ENCODE results near the gene TOGARAM2.

Gene TOGARAM2

GRCh38 chr2:29059624-29060023 lies 78.5 kb downstream of the TOGARAM2 start:
- TF ChIP-seq, protein P1, sequence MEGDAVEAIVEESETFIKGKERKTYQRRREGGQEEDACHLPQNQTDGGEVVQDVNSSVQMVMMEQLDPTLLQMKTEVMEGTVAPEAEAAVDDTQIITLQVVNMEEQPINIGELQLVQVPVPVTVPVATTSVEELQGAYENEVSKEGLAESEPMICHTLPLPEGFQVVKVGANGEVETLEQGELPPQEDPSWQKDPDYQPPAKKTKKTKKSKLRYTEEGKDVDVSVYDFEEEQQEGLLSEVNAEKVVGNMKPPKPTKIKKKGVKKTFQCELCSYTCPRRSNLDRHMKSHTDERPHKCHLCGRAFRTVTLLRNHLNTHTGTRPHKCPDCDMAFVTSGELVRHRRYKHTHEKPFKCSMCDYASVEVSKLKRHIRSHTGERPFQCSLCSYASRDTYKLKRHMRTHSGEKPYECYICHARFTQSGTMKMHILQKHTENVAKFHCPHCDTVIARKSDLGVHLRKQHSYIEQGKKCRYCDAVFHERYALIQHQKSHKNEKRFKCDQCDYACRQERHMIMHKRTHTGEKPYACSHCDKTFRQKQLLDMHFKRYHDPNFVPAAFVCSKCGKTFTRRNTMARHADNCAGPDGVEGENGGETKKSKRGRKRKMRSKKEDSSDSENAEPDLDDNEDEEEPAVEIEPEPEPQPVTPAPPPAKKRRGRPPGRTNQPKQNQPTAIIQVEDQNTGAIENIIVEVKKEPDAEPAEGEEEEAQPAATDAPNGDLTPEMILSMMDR (IDR thresholded peaks at IDR 0.05; ENCODE audit: control extremely low read depth, extremely low read depth, low read depth, missing control alignments): no peak
- no peak for DNase-seq (ENCODE audit: extremely low spot score)
- POLR2A ChIA-PET: no interaction called here
- CTCF ChIA-PET: no interaction called here

DNA sequence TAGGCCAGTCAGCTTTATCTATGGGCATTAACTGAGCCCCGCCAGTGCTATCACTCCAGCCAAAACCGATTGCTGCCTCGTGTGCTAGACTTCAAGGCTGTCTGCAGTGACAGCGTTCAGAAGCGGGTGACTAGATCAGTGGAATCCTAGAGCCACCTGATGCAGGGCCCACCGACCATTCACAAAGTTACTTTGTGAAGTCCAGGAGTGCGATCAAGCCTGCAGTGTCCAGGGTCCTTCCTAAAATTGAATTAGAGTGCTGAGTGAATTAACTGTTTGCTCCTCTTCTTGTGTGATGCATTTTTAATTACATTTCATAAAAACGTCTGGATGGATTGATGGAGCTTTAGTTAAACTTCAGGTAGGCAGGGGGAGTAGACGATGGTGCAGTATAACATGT lies 79.3 kb downstream of the TOGARAM2 start:
- TF ChIP-seq, protein P1 (IDR thresholded peaks at IDR 0.05; ENCODE audit: control extremely low read depth, extremely low read depth, low read depth, missing control alignments): no peak
- POLR2A ChIA-PET: no interaction called here
- CTCF ChIA-PET: no interaction called here
- no peak for DNase-seq (ENCODE audit: extremely low spot score)

DNA sequence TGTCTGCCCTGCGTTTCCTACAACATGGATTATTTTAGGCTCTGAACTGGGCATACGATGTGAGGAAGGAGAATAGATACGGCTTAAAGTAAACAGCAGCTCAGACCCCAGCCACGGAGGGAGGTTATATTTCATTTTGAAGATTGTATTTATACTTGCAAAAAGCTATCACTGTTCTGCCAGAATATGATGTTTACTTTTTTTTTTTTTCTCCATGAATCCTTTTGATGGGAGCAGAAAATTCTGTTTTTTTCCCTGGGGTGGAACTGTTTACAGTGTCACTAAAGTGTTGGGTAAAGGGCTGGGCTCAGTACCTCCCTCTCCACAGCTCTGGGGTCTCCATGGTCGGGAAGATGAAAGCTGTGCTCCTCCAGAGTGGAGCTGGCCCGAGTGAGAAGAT lies 80.1 kb downstream of the TOGARAM2 start:
- POLR2A ChIA-PET: no interaction called here
- DNase-seq (ENCODE audit: extremely low spot score): no peak
- TF ChIP-seq, protein P1 (IDR thresholded peaks at IDR 0.05; ENCODE audit: control extremely low read depth, extremely low read depth, low read depth, missing control alignments): no peak
- CTCF ChIA-PET: interaction anchor here (1.2 to 1.6 kb wide), 2 partner anchors 14 to 20 kb away, joined by 3 read pairs; no protein-coding TSS in a partner anchor

DNA sequence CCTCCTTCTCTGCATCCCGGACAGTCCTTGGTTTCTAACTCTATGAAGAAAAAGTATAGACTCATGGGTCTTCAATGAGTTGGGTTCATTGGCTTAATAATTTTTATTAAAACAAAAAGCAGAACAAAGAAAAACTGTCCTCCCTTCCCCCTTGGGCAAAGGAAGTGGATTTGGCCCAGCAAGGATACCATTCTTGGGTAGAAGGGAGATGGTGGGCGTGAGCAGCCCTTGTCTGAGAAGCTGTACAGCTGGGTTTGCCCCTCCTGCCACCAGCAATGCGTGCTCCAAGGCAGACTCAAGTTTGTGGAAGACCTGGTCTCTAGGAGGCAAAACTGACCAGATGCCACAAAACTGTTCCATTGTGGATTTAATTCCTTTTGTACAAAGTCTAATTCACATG lies 80.5 kb downstream of the TOGARAM2 start:
- DNase-seq (ENCODE audit: extremely low spot score): no peak
- POLR2A ChIA-PET: no interaction called here
- TF ChIP-seq, protein P1 (IDR thresholded peaks at IDR 0.05; ENCODE audit: control extremely low read depth, extremely low read depth, low read depth, missing control alignments): no peak
- CTCF ChIA-PET: interaction anchor here (1.2 to 2.5 kb wide), 4 partner anchors 14 to 134 kb away, joined by 3 to 8 read pairs (median 3); no protein-coding TSS in a partner anchor

DNA sequence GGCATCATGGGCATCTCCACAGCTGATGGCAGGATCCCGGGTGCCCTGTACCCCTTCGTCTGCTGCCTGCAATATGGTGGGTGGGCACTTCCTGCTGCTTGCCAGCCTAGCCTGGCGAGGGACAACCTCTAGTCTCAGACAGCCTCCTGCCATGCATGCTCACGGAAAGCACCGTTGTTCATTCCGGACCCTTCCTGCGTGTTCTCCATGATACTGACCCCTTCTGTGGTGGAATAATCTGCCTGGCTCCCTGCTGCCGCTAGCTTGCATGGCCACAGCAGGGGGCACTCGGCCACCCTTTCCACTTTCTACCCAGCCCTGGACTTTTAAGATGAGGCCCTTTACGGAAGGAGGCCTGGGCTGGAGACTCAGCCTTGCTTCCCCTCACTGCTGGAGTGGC lies 81.3 kb downstream of the TOGARAM2 start:
- ChIA-PET CTCF (interaction anchor here (1.3 to 2.5 kb wide), 5 partner anchors 9 to 133 kb away, joined by 3 to 8 read pairs (median 4); no protein-coding TSS in a partner anchor), POLR2A (no interaction called here)
- DNase-seq (ENCODE audit: extremely low spot score): no peak
- TF ChIP-seq, protein P1 (IDR thresholded peaks at IDR 0.05; ENCODE audit: control extremely low read depth, extremely low read depth, low read depth, missing control alignments): no peak

GRCh38 chr2:29063056-29063455 lies 82.0 kb downstream of the TOGARAM2 start:
- ChIA-PET CTCF (interaction anchor here (1.0 to 2.5 kb wide), 5 partner anchors 9 to 132 kb away, joined by 3 to 8 read pairs (median 4); no protein-coding TSS in a partner anchor), POLR2A (no interaction called here)
- no peak for DNase-seq (ENCODE audit: extremely low spot score)
- TF ChIP-seq, protein P1 (IDR thresholded peaks at IDR 0.05; ENCODE audit: control extremely low read depth, extremely low read depth, low read depth, missing control alignments): no peak
